Keratinocyte (primary cell): ENCODE data around the gene RNF149. TPM values are rescaled to one million over a fixed set of nuclear protein-coding genes. Genes with fewer than 3 reads are reported as not detected.

ENCODE experiments used
- DNase-seq: peaks from one replicate; pipeline ENCODE4 v3.0.0-alpha.2; 2011; ENCODE audit warnings: low read depth, missing footprints, low spot score
- FAIRE-seq: peaks from 2 replicates; lab custom pipeline; 2011; peaks lifted over from hg19 to GRCh38; lab: Jason Lieb, UNC
- H2AFZ ChIP-seq: 2 replicates; pipeline ENCODE4 v1.6.0; 2012; ENCODE audit warnings: low read length, control low read depth, inconsistent platforms; ENCODE audit not compliant: control insufficient read depth
- H3K27ac ChIP-seq: 2 replicates; pipeline ENCODE4 v1.5.1; 2011; ENCODE audit warnings: low read length; ENCODE audit not compliant: control insufficient read depth, insufficient read depth
- H3K27me3 ChIP-seq: 3 replicates; pipeline ENCODE4 v1.6.0; 2011; ENCODE audit warnings: low read length; ENCODE audit not compliant: control insufficient read depth, insufficient read depth; ENCODE audit errors: extremely low read depth
- H3K36me3 ChIP-seq, 2 experiments: 2 replicates in 1 of 2; 3 replicates in 1 of 2; pipeline ENCODE4 v1.5.1; 2011; ENCODE audit warnings: low read length in 2 of 2, mild to moderate bottlenecking in 1 of 2; ENCODE audit not compliant: control insufficient read depth in 2 of 2, insufficient read depth in 2 of 2; ENCODE audit errors: extremely low read depth in 1 of 2
- H3K4me1 ChIP-seq: 3 replicates; pipeline ENCODE4 v1.5.1; 2011; ENCODE audit warnings: low read length; ENCODE audit not compliant: control insufficient read depth, insufficient read depth; ENCODE audit errors: extremely low read depth
- H3K4me2 ChIP-seq: 3 replicates; pipeline ENCODE4 v1.6.0; 2011; ENCODE audit warnings: low read depth, low read length; ENCODE audit not compliant: control insufficient read depth, insufficient read depth; ENCODE audit errors: extremely low read depth
- H3K4me3 ChIP-seq, 3 experiments: fragments of 200-600 bp in 1 of 3; sonication (generic) in 1 of 3; 2 replicates in 2 of 3; 3 replicates in 1 of 3; pipeline ENCODE4 v1.5.1; 2011 to 2016; ENCODE audit warnings: low read length in 3 of 3, mild to moderate bottlenecking in 3 of 3, control low read depth in 2 of 3, inconsistent platforms in 1 of 3, low read depth in 1 of 3, mixed read lengths in 1 of 3, mixed run types in 1 of 3, moderate library complexity in 1 of 3; ENCODE audit not compliant: control insufficient read depth in 2 of 3, insufficient read depth in 2 of 3; ENCODE audit errors: extremely low read depth in 1 of 3
- H3K79me2 ChIP-seq: 2 replicates; pipeline ENCODE4 v1.6.0; 2012; ENCODE audit warnings: low read length; ENCODE audit not compliant: control insufficient read depth, insufficient read depth
- H3K9ac ChIP-seq: 3 replicates; pipeline ENCODE4 v1.6.0; 2011; ENCODE audit warnings: low read length; ENCODE audit not compliant: control insufficient read depth, insufficient read depth; ENCODE audit errors: extremely low read depth
- H3K9me1 ChIP-seq: 3 replicates; pipeline ENCODE4 v1.6.0; 2011; ENCODE audit warnings: low read length; ENCODE audit not compliant: control insufficient read depth, insufficient read depth; ENCODE audit errors: extremely low read depth
- H3K9me3 ChIP-seq: 2 replicates; pipeline ENCODE4 v1.5.1; 2012; ENCODE audit warnings: low read depth, low read length; ENCODE audit not compliant: control insufficient read depth
- H4K20me1 ChIP-seq: 3 replicates; pipeline ENCODE4 v1.6.0; 2011; ENCODE audit warnings: low read length; ENCODE audit not compliant: control insufficient read depth, insufficient read depth; ENCODE audit errors: extremely low read depth
- EZH2 ChIP-seq: IDR thresholded peaks from one replicate; pipeline ENCODE4 v1.6.1; 2012; ENCODE audit warnings: inconsistent platforms, mild to moderate bottlenecking, low read length, moderate library complexity
- dilution Hi-C: fragments of 300-500 bp; cut with MboI; formaldehyde crosslinking; loops from one replicate; pipeline ENCODE4 v1.7.0; 2020; ENCODE audit warnings: low sequenced_read_pairs; ENCODE audit not compliant: extremely low pct_ligation_motif_present
- polyA plus RNA-seq, 5 experiments: library from polyadenylated mRNA; depleted of rRNA in 3 of 5; stranded (reverse) in 3 of 5; stranded (forward) in 1 of 5; unstranded in 1 of 5; fragments of >200 nt; gene quantifications; 1 replicate in 1 of 5; 2 replicates in 3 of 5; 3 replicates in 1 of 5; pipeline versions ENCODE4 v1.2.1 to v1.2.3, GENCODE V29; 2011 to 2012; ENCODE audit warnings: missing spikeins in 2 of 5, low read depth in 1 of 5, low replicate concordance in 1 of 5
- TF ChIP-seq, protein P1 (sequence below), 3 experiments: IDR thresholded peaks in 1 of 3; conservative IDR thresholded peaks in 1 of 3; optimal IDR thresholded peaks in 1 of 3; 2 replicates in 2 of 3; 3 replicates in 1 of 3; pipeline versions ENCODE3 to v1.5.1; 2011; ENCODE audit warnings: low read length in 3 of 3, mild to moderate bottlenecking in 3 of 3, moderate library complexity in 2 of 3, control low read depth in 1 of 3, inconsistent platforms in 1 of 3; ENCODE audit not compliant: insufficient read depth in 2 of 3; ENCODE audit errors: extremely low read depth in 1 of 3

Gene RNF149
- polyA plus RNA-seq, 1 donor (not counting 4 experiments of a cell fraction or from before 2014, with no cell fraction given) = 68.0 TPM

DNA sequence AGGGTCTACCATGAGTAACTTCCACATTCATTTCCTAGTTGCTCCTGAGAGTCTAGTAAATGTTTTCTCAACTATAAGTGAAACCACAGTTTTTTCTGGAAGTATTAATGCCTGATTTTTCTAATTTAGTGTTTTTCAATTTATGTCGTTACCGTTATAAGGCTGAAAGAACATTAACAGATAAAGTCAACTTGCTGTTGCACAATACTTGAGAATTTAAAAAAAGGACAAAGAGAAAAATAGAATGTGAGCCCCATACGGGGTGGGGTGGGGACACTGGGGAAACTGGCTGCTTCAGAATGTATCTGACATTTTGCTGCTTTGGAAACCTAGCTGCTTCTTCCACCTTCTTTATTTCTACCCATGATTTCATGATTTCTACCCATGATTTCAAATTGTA lies 29.6 kb downstream of the RNF149 start:
- TF ChIP-seq EZH2 = no peak
- TF ChIP-seq, protein P1, sequence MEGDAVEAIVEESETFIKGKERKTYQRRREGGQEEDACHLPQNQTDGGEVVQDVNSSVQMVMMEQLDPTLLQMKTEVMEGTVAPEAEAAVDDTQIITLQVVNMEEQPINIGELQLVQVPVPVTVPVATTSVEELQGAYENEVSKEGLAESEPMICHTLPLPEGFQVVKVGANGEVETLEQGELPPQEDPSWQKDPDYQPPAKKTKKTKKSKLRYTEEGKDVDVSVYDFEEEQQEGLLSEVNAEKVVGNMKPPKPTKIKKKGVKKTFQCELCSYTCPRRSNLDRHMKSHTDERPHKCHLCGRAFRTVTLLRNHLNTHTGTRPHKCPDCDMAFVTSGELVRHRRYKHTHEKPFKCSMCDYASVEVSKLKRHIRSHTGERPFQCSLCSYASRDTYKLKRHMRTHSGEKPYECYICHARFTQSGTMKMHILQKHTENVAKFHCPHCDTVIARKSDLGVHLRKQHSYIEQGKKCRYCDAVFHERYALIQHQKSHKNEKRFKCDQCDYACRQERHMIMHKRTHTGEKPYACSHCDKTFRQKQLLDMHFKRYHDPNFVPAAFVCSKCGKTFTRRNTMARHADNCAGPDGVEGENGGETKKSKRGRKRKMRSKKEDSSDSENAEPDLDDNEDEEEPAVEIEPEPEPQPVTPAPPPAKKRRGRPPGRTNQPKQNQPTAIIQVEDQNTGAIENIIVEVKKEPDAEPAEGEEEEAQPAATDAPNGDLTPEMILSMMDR (optimal IDR thresholded peaks at IDR 0.05 in 1 of 3, IDR thresholded peaks at IDR 0.05 in 1 of 3, conservative IDR thresholded peaks at IDR 0.05 in 1 of 3; ENCODE audit: extremely low read depth in 1 of 3, insufficient read depth in 2 of 3, low read length in 3 of 3) = no peak
- H3K27me3 ChIP-seq = no peaks in the 10 kb centered on the region
- no peak overlapping the region for H3K27ac ChIP-seq
- H3K36me3 ChIP-seq = peaks cover 30 to 52% of the 10 kb centered on the region in 2 experiments
- H3K4me2 ChIP-seq = no peak overlapping the region
- FAIRE-seq (no peak), DNase-seq (no peak)
- dilution Hi-C loops = no loop called here
- H3K9me3 ChIP-seq = no peaks in the 10 kb centered on the region
- H2AFZ ChIP-seq = no peak overlapping the region
- no peaks in the 10 kb centered on the region for H3K9me1 ChIP-seq
- no peaks in the 10 kb centered on the region for H3K4me1 ChIP-seq
- H3K4me3 ChIP-seq = no peak overlapping the region
- H4K20me1 ChIP-seq = no peaks in the 10 kb centered on the region
- H3K9ac ChIP-seq = no peak overlapping the region
- H3K79me2 ChIP-seq = peaks cover 13% of the 10 kb centered on the region

DNA sequence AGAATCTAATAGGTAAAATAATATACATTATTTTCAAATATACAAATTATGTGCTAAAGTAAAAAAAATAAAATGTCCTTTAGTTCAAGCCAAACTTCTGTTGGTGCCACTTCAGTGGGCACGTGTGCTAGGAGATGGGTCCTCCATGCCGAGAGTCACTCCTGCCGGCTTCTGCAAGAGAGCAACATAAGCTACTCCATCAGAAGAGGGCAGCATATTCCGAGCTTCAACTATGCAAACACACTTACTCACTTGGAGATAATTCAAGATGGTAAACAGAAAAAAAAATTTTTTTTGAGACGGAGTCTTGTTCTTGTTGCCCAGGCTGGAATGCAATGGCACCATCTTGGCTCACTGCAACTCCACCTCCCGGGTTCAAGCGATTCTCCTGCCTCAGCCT lies 31.4 kb downstream of the RNF149 start:
- DNase-seq = no peak

More for the DNA sequence above, 31.4 kb downstream of the RNF149 start:
- Histone ChIP-seq H3K36me3 (peaks cover 25 to 50% of the 10 kb centered on the region in 2 experiments), H3K27ac (no peak overlapping the region), H3K9me3 (no peaks in the 10 kb centered on the region), H3K9ac (no peak overlapping the region), H3K9me1 (no peaks in the 10 kb centered on the region), H4K20me1 (no peaks in the 10 kb centered on the region), H3K27me3 (no peaks in the 10 kb centered on the region), H2AFZ (no peak overlapping the region), H3K4me2 (no peak overlapping the region), H3K4me3 (no peak overlapping the region), H3K4me1 (no peaks in the 10 kb centered on the region), H3K79me2 (peaks cover 8% of the 10 kb centered on the region)
- dilution Hi-C loops = no loop called here
- FAIRE-seq = no peak
- TF ChIP-seq EZH2 = no peak
- TF ChIP-seq, protein P1 (optimal IDR thresholded peaks at IDR 0.05 in 1 of 3, IDR thresholded peaks at IDR 0.05 in 1 of 3, conservative IDR thresholded peaks at IDR 0.05 in 1 of 3; ENCODE audit: extremely low read depth in 1 of 3, insufficient read depth in 2 of 3, low read length in 3 of 3) = no peak
